HepG2 (cell line): ENCODE results near the gene SSBP4. TPM values are rescaled to one million over a fixed set of nuclear protein-coding genes. Genes with fewer than 3 reads are reported as not detected.

ENCODE experiments used
- CREBL2 ChIP-seq: sonication (generic); formaldehyde crosslinking; IDR thresholded peaks from 2 replicates; pipeline ENCODE4 v1.8.1; 2023; ENCODE audit warnings: missing genetic modification reagents, mild to moderate bottlenecking, borderline replicate concordance
- EEA1 ChIP-seq: sonication (generic); formaldehyde crosslinking; IDR thresholded peaks from 2 replicates; pipeline ENCODE4 v1.5.1; 2020; ENCODE audit warnings: mild to moderate bottlenecking, missing genetic modification reagents, borderline replicate concordance
- GABPB1 ChIP-seq: IDR thresholded peaks from 2 replicates; pipeline ENCODE4 v1.6.1; 2016; ENCODE audit warnings: mild to moderate bottlenecking, missing genetic modification reagents, moderate library complexity, missing compliant biosample characterization
- HNRNPLL ChIP-seq: fragments of 200-400 bp; formaldehyde crosslinking; IDR thresholded peaks from 2 replicates; pipeline ENCODE4 v1.6.1; 2017; ENCODE audit warnings: mild to moderate bottlenecking, low read depth, low read length; ENCODE audit not compliant: poor library complexity, severe bottlenecking
- IKZF1 ChIP-seq: fragments of 450-650 bp; IDR thresholded peaks from 2 replicates; pipeline ENCODE4 v1.7.1; 2016
- KDM3A ChIP-seq: IDR thresholded peaks from 2 replicates; pipeline ENCODE4 v1.6.1; 2018; ENCODE audit warnings: low read depth, missing compliant biosample characterization
- NAIF1 ChIP-seq: sonication (generic); formaldehyde crosslinking; IDR thresholded peaks from 2 replicates; pipeline ENCODE4 v1.5.0; 2020; ENCODE audit warnings: mild to moderate bottlenecking, missing genetic modification reagents, borderline replicate concordance
- ZBTB42 ChIP-seq: sonication (generic); formaldehyde crosslinking; IDR thresholded peaks from 2 replicates; pipeline ENCODE4 v1.5.0; 2020; ENCODE audit warnings: mild to moderate bottlenecking, missing genetic modification reagents
- ZNF552 ChIP-seq: sonication (generic); formaldehyde crosslinking; IDR thresholded peaks from 2 replicates; pipeline ENCODE4 v1.9.0; 2022; ENCODE audit warnings: missing genetic modification reagents, mild to moderate bottlenecking, borderline replicate concordance
- ZNF574 ChIP-seq: sonication (generic); formaldehyde crosslinking; IDR thresholded peaks from 2 replicates; pipeline ENCODE4 v1.4.0; 2020; ENCODE audit warnings: missing genetic modification reagents
- polyA plus RNA-seq, 8 experiments: library from polyadenylated mRNA; depleted of rRNA in 3 of 8; stranded (reverse) in 7 of 8; unstranded in 1 of 8; fragments of >200 nt; fragmentation: Illumina TruSeq in 4 of 8; extraction: Trizol in 4 of 8; gene quantifications; 2 replicates each; pipeline versions ENCODE4 v1.2.1 to v1.2.3, GENCODE V29; 2011 to 2016; ENCODE audit warnings: low read depth in 4 of 8, missing spikeins in 1 of 8, mixed read lengths in 1 of 8; ENCODE audit not compliant: insufficient read depth in 1 of 8
- total RNA-seq, 5 experiments: library from RNA; depleted of rRNA; stranded (reverse); fragments of >200 nt; fragmentation: Illumina TruSeq; extraction: Trizol; gene quantifications; 2 replicates each; pipeline ENCODE4 v1.2.3, GENCODE V29; 2016; ENCODE audit warnings: low read depth in 1 of 5
- TF ChIP-seq, protein P1 (sequence below): sonication (generic); formaldehyde crosslinking; IDR thresholded peaks from 2 replicates; pipeline ENCODE4 v1.4.0; 2020; ENCODE audit warnings: missing genetic modification reagents
- TF ChIP-seq, protein P2 (sequence below): sonication (generic); formaldehyde crosslinking; IDR thresholded peaks from 2 replicates; pipeline ENCODE4 v1.4.0; 2020; ENCODE audit warnings: mild to moderate bottlenecking, missing genetic modification reagents
- TF ChIP-seq, protein P3 (sequence below): sonication (generic); formaldehyde crosslinking; IDR thresholded peaks from 2 replicates; pipeline ENCODE4 v1.5.0; 2020; ENCODE audit warnings: missing genetic modification reagents, mild to moderate bottlenecking, borderline replicate concordance
- TF ChIP-seq, protein P4 (sequence below): sonication (generic); formaldehyde crosslinking; IDR thresholded peaks from 2 replicates; pipeline ENCODE4 v1.4.0; 2020; ENCODE audit warnings: mild to moderate bottlenecking, missing genetic modification reagents

Gene SSBP4
- total and polyA plus RNA-seq, 2 of the 13 experiments (the other 11 are each of a cell fraction or from before 2014, with no cell fraction given) = 20.8 to 39.5 TPM

- TF ChIP-seq, protein P1, sequence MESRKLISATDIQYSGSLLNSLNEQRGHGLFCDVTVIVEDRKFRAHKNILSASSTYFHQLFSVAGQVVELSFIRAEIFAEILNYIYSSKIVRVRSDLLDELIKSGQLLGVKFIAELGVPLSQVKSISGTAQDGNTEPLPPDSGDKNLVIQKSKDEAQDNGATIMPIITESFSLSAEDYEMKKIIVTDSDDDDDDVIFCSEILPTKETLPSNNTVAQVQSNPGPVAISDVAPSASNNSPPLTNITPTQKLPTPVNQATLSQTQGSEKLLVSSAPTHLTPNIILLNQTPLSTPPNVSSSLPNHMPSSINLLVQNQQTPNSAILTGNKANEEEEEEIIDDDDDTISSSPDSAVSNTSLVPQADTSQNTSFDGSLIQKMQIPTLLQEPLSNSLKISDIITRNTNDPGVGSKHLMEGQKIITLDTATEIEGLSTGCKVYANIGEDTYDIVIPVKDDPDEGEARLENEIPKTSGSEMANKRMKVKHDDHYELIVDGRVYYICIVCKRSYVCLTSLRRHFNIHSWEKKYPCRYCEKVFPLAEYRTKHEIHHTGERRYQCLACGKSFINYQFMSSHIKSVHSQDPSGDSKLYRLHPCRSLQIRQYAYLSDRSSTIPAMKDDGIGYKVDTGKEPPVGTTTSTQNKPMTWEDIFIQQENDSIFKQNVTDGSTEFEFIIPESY = no peak; the same call in 1 of the 2 replicates
- TF ChIP-seq, protein P2, sequence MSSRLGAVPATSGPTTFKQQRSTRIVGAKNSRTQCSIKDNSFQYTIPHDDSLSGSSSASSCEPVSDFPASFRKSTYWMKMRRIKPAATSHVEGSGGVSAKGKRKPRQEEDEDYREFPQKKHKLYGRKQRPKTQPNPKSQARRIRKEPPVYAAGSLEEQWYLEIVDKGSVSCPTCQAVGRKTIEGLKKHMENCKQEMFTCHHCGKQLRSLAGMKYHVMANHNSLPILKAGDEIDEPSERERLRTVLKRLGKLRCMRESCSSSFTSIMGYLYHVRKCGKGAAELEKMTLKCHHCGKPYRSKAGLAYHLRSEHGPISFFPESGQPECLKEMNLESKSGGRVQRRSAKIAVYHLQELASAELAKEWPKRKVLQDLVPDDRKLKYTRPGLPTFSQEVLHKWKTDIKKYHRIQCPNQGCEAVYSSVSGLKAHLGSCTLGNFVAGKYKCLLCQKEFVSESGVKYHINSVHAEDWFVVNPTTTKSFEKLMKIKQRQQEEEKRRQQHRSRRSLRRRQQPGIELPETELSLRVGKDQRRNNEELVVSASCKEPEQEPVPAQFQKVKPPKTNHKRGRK (CRISPR knock-in tag) = no peak
- TF ChIP-seq IKZF1 = no peak
- peak; percentile 74; the same call in 1 of the 2 replicates for TF ChIP-seq NAIF1 (CRISPR knock-in tag)
- TF ChIP-seq CREBL2 = no peak
- TF ChIP-seq EEA1 (CRISPR knock-in tag) = 0 out of 2 replicates have a peak, but pooled peaks have one; percentile 27
- TF ChIP-seq ZNF574 (CRISPR knock-in tag) = peak; percentile 79
- peak; percentile 71 for TF ChIP-seq GABPB1 (CRISPR knock-in tag)
- TF ChIP-seq KDM3A (CRISPR knock-in tag) = peak; percentile 66; the same call in 1 of the 2 replicates
- TF ChIP-seq, protein P3, sequence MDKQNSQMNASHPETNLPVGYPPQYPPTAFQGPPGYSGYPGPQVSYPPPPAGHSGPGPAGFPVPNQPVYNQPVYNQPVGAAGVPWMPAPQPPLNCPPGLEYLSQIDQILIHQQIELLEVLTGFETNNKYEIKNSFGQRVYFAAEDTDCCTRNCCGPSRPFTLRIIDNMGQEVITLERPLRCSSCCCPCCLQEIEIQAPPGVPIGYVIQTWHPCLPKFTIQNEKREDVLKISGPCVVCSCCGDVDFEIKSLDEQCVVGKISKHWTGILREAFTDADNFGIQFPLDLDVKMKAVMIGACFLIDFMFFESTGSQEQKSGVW = no peak
- peak; percentile 98 for TF ChIP-seq ZBTB42 (CRISPR knock-in tag)
- TF ChIP-seq, protein P4, sequence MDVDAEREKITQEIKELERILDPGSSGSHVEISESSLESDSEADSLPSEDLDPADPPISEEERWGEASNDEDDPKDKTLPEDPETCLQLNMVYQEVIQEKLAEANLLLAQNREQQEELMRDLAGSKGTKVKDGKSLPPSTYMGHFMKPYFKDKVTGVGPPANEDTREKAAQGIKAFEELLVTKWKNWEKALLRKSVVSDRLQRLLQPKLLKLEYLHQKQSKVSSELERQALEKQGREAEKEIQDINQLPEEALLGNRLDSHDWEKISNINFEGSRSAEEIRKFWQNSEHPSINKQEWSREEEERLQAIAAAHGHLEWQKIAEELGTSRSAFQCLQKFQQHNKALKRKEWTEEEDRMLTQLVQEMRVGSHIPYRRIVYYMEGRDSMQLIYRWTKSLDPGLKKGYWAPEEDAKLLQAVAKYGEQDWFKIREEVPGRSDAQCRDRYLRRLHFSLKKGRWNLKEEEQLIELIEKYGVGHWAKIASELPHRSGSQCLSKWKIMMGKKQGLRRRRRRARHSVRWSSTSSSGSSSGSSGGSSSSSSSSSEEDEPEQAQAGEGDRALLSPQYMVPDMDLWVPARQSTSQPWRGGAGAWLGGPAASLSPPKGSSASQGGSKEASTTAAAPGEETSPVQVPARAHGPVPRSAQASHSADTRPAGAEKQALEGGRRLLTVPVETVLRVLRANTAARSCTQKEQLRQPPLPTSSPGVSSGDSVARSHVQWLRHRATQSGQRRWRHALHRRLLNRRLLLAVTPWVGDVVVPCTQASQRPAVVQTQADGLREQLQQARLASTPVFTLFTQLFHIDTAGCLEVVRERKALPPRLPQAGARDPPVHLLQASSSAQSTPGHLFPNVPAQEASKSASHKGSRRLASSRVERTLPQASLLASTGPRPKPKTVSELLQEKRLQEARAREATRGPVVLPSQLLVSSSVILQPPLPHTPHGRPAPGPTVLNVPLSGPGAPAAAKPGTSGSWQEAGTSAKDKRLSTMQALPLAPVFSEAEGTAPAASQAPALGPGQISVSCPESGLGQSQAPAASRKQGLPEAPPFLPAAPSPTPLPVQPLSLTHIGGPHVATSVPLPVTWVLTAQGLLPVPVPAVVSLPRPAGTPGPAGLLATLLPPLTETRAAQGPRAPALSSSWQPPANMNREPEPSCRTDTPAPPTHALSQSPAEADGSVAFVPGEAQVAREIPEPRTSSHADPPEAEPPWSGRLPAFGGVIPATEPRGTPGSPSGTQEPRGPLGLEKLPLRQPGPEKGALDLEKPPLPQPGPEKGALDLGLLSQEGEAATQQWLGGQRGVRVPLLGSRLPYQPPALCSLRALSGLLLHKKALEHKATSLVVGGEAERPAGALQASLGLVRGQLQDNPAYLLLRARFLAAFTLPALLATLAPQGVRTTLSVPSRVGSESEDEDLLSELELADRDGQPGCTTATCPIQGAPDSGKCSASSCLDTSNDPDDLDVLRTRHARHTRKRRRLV (CRISPR knock-in tag) = peak; percentile 71; the same call in 1 of the 2 replicates
- TF ChIP-seq ZNF552 (CRISPR knock-in tag) = peak; percentile 81; the same call in 1 of the 2 replicates
- no peak for TF ChIP-seq HNRNPLL
Measured at GRCh38 chr19:18379803-18380747, 39.1 kb upstream of the SSBP4 start (continued).
